ENCODE measurements around the gene NOL4.

The NOL4 gene

GRCh38 chr18:34196256-34196655 is 28.5 kb downstream of the NOL4 start:
- no peak overlapping the region for H3K4me3 ChIP-seq (ENCODE audit: low read length in 2 of 2)
- H3K9me3 ChIP-seq (ENCODE audit: control insufficient read depth in 2 of 2, low read length in 2 of 2) = no peaks in the 10 kb centered on the region
- H3K27ac ChIP-seq (ENCODE audit: low read depth in 2 of 2, low read length in 2 of 2) = no peak overlapping the region
- H3K27me3 ChIP-seq (ENCODE audit: control insufficient read depth in 2 of 2, insufficient read depth in 2 of 2, low read length in 2 of 2) = no peaks in the 10 kb centered on the region
- H3K4me1 ChIP-seq (ENCODE audit: control insufficient read depth in 2 of 2, insufficient read depth in 2 of 2, low read length in 2 of 2) = no peaks in the 10 kb centered on the region
- no peak overlapping the region for H3K9ac ChIP-seq (ENCODE audit: low read depth in 1 of 2, low read length in 2 of 2)
- no peaks in the 10 kb centered on the region for H3K36me3 ChIP-seq (ENCODE audit: control insufficient read depth in 2 of 2, insufficient read depth in 2 of 2, low read length in 2 of 2)

- H3K36me3 ChIP-seq (ENCODE audit: control insufficient read depth in 2 of 2, insufficient read depth in 2 of 2, low read length in 2 of 2) = no peaks in the 10 kb centered on the region
- H3K9me3 ChIP-seq (ENCODE audit: control insufficient read depth in 2 of 2, low read length in 2 of 2) = no peaks in the 10 kb centered on the region
- H3K27ac ChIP-seq (ENCODE audit: low read depth in 2 of 2, low read length in 2 of 2) = no peak overlapping the region
- no peak overlapping the region for H3K4me3 ChIP-seq (ENCODE audit: low read length in 2 of 2)
- no peaks in the 10 kb centered on the region for H3K4me1 ChIP-seq (ENCODE audit: control insufficient read depth in 2 of 2, insufficient read depth in 2 of 2, low read length in 2 of 2)
- H3K27me3 ChIP-seq (ENCODE audit: control insufficient read depth in 2 of 2, insufficient read depth in 2 of 2, low read length in 2 of 2) = no peaks in the 10 kb centered on the region
- H3K9ac ChIP-seq (ENCODE audit: low read depth in 1 of 2, low read length in 2 of 2) = no peak overlapping the region
These were observed 30.5 kb downstream of the NOL4 start for GRCh38 chr18:34194239-34194638.

- Histone ChIP-seq H3K4me1 (ENCODE audit: control insufficient read depth in 2 of 2, insufficient read depth in 2 of 2, low read length in 2 of 2) (no peaks in the 10 kb centered on the region), H3K4me3 (ENCODE audit: low read length in 2 of 2) (no peak overlapping the region), H3K36me3 (ENCODE audit: control insufficient read depth in 2 of 2, insufficient read depth in 2 of 2, low read length in 2 of 2) (no peaks in the 10 kb centered on the region), H3K9me3 (ENCODE audit: control insufficient read depth in 2 of 2, low read length in 2 of 2) (no peaks in the 10 kb centered on the region), H3K27me3 (ENCODE audit: control insufficient read depth in 2 of 2, insufficient read depth in 2 of 2, low read length in 2 of 2) (no peaks in the 10 kb centered on the region), H3K9ac (ENCODE audit: low read depth in 1 of 2, low read length in 2 of 2) (no peak overlapping the region), H3K27ac (ENCODE audit: low read depth in 2 of 2, low read length in 2 of 2) (no peak overlapping the region)
These were observed 34.9 kb downstream of the NOL4 start for GRCh38 chr18:34189656-34190435.
